DND-41 (cell line): Measurements from ENCODE around the gene PNCK.
"Not testable (repeated sequence)": the region's sequence is repeated elsewhere in the genome, so short reads cannot be mapped to it uniquely, and the experiment has no call there.

Experiments
- EZH2 ChIP-seq: IDR thresholded peaks from 3 replicates; pipeline ENCODE4 v1.6.1; 2012; ENCODE audit warnings: borderline replicate concordance, low read depth, mild to moderate bottlenecking, moderate library complexity, low read length, inconsistent platforms; ENCODE audit not compliant: severe bottlenecking
- TF ChIP-seq, protein P1 (sequence below): IDR thresholded peaks from 2 replicates; pipeline ENCODE4 v1.5.1; 2012; ENCODE audit warnings: borderline replicate concordance, low read length, moderate library complexity, mild to moderate bottlenecking; ENCODE audit not compliant: poor library complexity, severe bottlenecking; ENCODE audit errors: extremely low read depth

DNA sequence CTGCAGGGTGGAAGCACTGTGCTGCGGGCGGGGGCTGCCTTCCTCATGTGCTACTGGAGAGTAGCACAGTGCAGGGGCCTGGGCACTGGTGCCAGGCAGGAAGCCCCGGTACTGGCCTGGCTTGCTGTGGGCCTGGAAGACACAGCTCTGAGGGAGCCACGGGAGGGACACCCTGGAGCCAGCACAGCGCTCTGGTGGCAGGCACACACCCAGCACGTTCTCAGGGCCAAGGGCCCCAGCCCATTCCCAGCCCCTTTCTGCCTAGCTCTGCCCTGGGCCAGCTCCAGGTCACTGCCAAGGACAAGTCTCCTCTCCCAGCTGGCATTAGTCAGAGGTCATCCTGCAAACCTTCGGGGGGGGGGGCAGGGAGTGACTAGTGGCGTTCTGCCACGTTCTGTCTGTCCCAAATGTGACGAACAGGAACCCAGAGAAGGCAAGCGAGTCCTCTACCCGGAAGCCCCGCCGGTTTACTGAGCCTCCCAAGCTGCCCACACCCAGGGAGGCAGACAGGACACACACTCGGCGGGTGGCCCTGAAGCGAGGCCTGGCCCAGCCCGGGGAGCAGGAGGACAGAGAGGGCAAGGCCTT is 26.3 kb upstream of the PNCK start:
- TF ChIP-seq, protein P1, sequence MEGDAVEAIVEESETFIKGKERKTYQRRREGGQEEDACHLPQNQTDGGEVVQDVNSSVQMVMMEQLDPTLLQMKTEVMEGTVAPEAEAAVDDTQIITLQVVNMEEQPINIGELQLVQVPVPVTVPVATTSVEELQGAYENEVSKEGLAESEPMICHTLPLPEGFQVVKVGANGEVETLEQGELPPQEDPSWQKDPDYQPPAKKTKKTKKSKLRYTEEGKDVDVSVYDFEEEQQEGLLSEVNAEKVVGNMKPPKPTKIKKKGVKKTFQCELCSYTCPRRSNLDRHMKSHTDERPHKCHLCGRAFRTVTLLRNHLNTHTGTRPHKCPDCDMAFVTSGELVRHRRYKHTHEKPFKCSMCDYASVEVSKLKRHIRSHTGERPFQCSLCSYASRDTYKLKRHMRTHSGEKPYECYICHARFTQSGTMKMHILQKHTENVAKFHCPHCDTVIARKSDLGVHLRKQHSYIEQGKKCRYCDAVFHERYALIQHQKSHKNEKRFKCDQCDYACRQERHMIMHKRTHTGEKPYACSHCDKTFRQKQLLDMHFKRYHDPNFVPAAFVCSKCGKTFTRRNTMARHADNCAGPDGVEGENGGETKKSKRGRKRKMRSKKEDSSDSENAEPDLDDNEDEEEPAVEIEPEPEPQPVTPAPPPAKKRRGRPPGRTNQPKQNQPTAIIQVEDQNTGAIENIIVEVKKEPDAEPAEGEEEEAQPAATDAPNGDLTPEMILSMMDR = not testable (repeated sequence)
- not testable (repeated sequence) for TF ChIP-seq EZH2
